HEK293 (cell line): Measurements from ENCODE around the gene COPS9.

Experiments
- ZNF169 ChIP-seq: fragments of 450-650 bp; formaldehyde crosslinking; IDR thresholded peaks from 2 replicates; pipeline ENCODE4 v1.5.1; 2016; ENCODE audit warnings: missing biosample characterization, missing genetic modification characterization
- ZNF585B ChIP-seq: fragments of 450-650 bp; formaldehyde crosslinking; IDR thresholded peaks from 2 replicates; pipeline ENCODE4 v1.5.1; 2016; ENCODE audit warnings: missing biosample characterization, missing genetic modification characterization
- TF ChIP-seq, protein P1 (sequence below): fragments of 450-650 bp; formaldehyde crosslinking; IDR thresholded peaks from 2 replicates; pipeline ENCODE4 v1.5.1; 2016; ENCODE audit warnings: missing biosample characterization, missing genetic modification characterization

- TF ChIP-seq ZNF585B (tag by site-specific recombination) = no peak
- TF ChIP-seq, protein P1, sequence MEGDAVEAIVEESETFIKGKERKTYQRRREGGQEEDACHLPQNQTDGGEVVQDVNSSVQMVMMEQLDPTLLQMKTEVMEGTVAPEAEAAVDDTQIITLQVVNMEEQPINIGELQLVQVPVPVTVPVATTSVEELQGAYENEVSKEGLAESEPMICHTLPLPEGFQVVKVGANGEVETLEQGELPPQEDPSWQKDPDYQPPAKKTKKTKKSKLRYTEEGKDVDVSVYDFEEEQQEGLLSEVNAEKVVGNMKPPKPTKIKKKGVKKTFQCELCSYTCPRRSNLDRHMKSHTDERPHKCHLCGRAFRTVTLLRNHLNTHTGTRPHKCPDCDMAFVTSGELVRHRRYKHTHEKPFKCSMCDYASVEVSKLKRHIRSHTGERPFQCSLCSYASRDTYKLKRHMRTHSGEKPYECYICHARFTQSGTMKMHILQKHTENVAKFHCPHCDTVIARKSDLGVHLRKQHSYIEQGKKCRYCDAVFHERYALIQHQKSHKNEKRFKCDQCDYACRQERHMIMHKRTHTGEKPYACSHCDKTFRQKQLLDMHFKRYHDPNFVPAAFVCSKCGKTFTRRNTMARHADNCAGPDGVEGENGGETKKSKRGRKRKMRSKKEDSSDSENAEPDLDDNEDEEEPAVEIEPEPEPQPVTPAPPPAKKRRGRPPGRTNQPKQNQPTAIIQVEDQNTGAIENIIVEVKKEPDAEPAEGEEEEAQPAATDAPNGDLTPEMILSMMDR (tag by site-specific recombination) = no peak
- no peak for TF ChIP-seq ZNF169 (tag by site-specific recombination)
These were observed 45.9 kb upstream of the COPS9 start for GRCh38 chr2:240182001-240182400.
